Breast epithelium (tissue), 3 donors: Measurements from ENCODE around the gene MROH7.

Experiments used
- CTCF ChIP-seq, 3 donors: fragments of 450-650 bp; IDR thresholded peaks; one replicate each; pipeline ENCODE4 v1.5.1; 2016 to 2017; ENCODE audit warnings: antibody characterized with exemption in 3 of 3, mild to moderate bottlenecking in 3 of 3, moderate library complexity in 3 of 3
- POLR2A ChIP-seq: fragments of 450-650 bp; IDR thresholded peaks from one replicate; pipeline ENCODE4 v1.6.1; 2016; ENCODE audit warnings: antibody characterized with exemption, mild to moderate bottlenecking, moderate library complexity
- POLR2AphosphoS5 ChIP-seq, 3 donors: sonication (generic); formaldehyde crosslinking; IDR thresholded peaks; one replicate each; pipeline ENCODE4 v1.6.1; 2017; ENCODE audit warnings: antibody characterized with exemption in 3 of 3

GRCh38 chr1:54723985-54724384 is 82.4 kb downstream of the MROH7 start:
- TF ChIP-seq CTCF (IDR thresholded peaks at IDR 0.05) (no peak), POLR2A (no peak), POLR2AphosphoS5 (IDR thresholded peaks at IDR 0.05) (no peak)
